NCI-H146 treated with DMSO at 0.1 percent for 48 hours (cell line): Measurements from ENCODE around the gene TEAD1.

Experiments used
- DNase-seq: peaks from one replicate; lab custom pipeline; 2025; ENCODE audit not compliant: unreplicated experiment; lab: John Stamatoyannopoulos, UW

The TEAD1 gene

GRCh38 chr11:12806113-12806512 is 131.9 kb downstream of the TEAD1 start:
- DNase-seq, result no peak

DNA sequence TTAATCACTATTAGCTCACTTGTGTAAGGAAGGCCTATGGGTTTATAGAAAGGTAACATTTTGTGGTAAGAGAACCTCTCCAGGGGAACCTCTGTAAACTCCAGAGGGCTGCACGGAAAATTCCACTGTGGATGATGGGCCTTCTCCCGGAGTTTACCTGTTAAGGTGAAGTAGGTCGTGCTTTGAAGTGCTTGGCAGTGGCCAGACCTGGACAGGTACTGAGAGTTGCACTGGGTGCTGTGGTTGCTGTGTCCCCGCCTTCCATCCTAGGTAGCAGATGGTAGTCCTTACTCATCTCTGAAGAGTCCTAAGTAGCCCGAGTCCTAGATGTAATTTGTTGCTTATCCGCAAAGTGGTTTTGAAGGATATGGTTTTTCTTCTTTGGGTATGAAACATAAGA is 133.4 kb downstream of the TEAD1 start:
- no peak for DNase-seq

GRCh38 chr11:12808519-12808918 is 134.3 kb downstream of the TEAD1 start:
- no peak for DNase-seq

GRCh38 chr11:12809364-12809763 is 135.1 kb downstream of the TEAD1 start:
- no peak for DNase-seq

GRCh38 chr11:12809864-12810567 is 135.8 kb downstream of the TEAD1 start:
- DNase-seq, result no peak

DNA sequence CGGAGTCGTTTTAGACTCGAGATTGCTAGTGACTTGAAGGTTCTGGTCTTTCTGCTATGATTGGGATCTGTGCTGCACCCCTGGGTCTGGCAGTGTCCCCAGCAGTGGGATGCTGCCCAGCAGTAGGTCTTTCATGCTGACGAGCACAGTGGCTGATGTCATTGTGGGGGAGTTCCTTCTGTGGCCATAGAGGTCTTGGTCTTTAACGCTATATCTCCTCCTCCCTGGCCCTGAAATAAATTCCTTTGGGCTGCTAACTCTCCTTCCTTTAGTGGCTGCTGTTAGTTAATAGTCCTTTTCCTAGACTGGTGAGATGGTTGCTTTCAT is 136.3 kb downstream of the TEAD1 start:
- DNase-seq, result no peak

DNA sequence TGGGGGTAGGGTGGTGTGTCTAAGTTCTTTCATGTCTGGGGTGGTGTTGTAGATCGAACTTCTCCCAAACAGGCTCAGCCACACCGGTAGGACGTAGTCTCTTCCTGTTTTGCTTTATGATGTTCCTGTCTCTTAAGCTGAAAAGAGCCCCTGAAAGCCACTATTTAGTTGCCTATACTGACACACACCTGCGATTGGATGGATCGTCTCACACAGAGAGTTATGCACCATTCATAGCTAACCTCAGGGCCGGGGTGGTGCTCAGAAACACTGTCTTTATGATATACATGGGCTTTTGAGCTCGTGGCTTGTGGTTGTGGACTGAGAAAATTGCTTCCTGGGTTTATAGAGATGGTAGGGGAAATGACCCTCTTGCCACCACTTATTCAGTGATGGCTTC is 137.6 kb downstream of the TEAD1 start:
- no peak for DNase-seq

- DNase-seq, result no peak
Observed at GRCh38 chr11:12812849-12813248, 138.6 kb downstream of the TEAD1 start.

- DNase-seq, result no peak
Observed at GRCh38 chr11:12813371-12814225, 139.4 kb downstream of the TEAD1 start.

DNA sequence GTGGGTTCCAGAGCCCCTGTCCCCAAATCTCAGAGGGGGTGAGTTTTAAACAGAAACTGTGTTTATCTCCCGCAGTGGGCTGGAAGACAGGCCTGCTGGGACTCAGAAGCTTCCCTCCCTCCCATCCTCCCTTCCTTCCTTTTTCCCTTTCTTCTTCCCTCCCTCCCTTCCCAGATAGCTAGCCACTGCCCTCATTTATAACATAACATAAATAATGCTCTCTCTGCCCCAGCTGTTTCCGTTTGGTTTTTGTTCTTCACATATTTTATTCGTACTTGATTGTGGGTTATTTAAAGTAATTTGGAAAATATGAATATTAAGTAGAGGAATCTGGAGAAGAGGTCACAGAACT is 140.9 kb downstream of the TEAD1 start:
- no peak for DNase-seq

DNA sequence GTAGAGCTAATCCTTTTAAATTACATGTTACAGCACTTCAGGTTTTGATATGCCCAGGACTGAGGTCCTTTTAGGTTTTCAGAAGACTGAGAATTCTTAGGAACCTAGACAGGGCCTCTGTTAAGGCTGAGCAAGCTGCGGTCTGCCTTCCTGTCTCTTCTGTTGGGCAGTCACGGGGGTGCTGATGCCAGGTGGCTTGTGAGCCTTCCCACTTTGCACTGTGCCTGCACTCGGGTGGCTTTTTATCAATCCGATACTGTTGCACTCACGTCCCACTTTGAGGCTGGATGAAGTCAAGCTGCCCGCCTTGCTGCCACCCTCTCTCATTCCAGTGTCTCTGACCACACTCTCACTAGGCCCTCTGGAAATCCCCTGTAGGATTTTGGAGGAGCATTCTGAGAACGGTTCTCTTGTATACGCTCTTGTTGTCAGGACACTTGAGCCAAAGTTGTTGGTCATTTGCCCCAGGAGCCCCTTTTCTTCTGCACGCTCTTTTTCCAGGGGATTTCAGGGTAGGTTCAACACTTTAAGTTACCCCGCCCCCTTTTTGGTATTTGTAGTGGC is 141.8 kb downstream of the TEAD1 start:
- DNase-seq, result no peak

GRCh38 chr11:12817681-12818332 is 143.6 kb downstream of the TEAD1 start:
- no peak for DNase-seq

GRCh38 chr11:12818333-12819015 is 144.3 kb downstream of the TEAD1 start:
- no peak for DNase-seq

DNA sequence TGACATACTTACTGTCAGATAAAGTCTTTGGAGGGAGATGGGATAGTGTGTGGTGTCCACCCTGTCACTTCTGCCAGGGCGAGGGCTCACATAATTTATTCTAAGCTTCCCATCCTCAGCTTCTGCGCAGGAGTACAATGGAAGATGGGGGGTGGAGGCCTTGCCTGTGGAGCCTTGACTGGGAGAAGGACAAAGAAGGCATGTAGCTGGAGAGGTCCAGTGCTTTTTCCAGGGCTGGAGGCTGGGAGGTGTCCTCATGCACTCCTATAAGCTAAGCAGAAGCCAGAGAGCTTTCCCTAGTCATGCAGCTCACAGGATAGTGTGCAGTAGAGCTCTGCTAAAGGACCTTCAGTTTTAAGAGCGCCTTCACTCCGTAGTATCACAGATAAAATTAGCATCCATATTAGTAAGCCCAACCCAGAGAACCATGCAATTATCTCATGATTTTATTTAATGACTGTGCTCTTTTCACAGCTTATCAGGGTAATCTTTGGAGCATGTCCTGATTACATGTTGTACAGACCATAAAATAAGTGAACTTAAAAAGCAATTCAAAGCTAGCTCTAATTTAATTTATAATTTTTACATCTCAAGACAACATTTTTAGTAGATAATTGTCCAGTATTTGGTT is 148.3 kb downstream of the TEAD1 start:
- DNase-seq, result peak; percentile 22

DNA sequence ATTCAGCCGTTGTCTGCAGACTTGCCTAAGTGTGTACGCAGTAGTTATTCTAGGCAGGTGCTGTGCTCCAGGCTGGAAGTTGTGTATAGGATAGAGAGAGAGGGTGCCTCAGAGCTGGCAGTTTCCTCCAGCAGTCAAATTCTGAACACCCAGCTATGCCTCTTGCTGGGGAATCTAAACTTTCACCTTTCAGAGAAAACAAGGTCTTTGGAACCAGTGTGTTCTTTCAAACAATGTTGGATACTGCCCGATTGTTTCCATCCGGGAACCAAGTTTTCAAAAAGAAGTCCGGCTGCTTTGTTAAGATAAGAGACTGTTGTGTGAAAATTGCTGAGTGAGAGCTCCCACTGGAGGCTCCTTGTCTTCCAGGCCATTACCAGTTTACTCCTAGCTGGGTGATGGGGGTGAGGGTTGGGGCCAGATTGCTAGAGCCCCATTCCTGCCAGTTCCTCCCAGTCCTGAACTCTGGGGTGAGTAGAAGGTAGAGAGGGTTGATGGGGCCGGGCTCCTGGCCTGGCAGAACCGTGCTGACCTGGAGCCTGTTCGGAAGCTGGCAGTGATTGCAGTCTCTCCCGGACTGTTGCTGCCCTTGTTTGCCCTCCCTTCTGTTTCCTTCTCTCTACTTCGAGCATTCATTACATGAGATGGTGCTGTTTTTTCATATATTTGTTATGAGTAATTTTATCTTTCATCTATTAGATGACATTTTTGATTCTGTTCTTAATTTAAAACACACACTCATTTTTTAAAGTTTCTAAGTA is 150.2 kb downstream of the TEAD1 start:
- DNase-seq, result peak; percentile 26

- no peak for DNase-seq
Observed at GRCh38 chr11:12826441-12826840, 152.2 kb downstream of the TEAD1 start.

- DNase-seq, result no peak
Observed at GRCh38 chr11:12827369-12827768, 153.1 kb downstream of the TEAD1 start.

GRCh38 chr11:12827929-12828812 is 153.9 kb downstream of the TEAD1 start:
- DNase-seq, result peak; percentile 81

- no peak for DNase-seq
Observed at GRCh38 chr11:12829131-12829530, 154.9 kb downstream of the TEAD1 start.
